Measurements from ENCODE around the gene SIK1.

GRCh38 chr21:43373362-43374227 lies 53.3 kb downstream of the SIK1 start:
- no peak for TF ChIP-seq POLR2AphosphoS5 (IDR thresholded peaks at IDR 0.05)
- TF ChIP-seq, protein P1, sequence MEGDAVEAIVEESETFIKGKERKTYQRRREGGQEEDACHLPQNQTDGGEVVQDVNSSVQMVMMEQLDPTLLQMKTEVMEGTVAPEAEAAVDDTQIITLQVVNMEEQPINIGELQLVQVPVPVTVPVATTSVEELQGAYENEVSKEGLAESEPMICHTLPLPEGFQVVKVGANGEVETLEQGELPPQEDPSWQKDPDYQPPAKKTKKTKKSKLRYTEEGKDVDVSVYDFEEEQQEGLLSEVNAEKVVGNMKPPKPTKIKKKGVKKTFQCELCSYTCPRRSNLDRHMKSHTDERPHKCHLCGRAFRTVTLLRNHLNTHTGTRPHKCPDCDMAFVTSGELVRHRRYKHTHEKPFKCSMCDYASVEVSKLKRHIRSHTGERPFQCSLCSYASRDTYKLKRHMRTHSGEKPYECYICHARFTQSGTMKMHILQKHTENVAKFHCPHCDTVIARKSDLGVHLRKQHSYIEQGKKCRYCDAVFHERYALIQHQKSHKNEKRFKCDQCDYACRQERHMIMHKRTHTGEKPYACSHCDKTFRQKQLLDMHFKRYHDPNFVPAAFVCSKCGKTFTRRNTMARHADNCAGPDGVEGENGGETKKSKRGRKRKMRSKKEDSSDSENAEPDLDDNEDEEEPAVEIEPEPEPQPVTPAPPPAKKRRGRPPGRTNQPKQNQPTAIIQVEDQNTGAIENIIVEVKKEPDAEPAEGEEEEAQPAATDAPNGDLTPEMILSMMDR (IDR thresholded peaks at IDR 0.05): no peak
